WTC11 (cell line): ENCODE measurements around the gene C17orf107. TPM values are rescaled to one million over a fixed set of nuclear protein-coding genes. Genes with fewer than 3 reads are reported as not detected.

Experiments
- ESRRA ChIP-seq: sonication (generic); formaldehyde crosslinking; IDR thresholded peaks from 2 replicates; pipeline ENCODE4 v1.8.1; 2022; ENCODE audit warnings: mild to moderate bottlenecking, missing genetic modification reagents, borderline replicate concordance
- NR2C2 ChIP-seq: sonication (generic); formaldehyde crosslinking; IDR thresholded peaks from 2 replicates; pipeline ENCODE4 v1.8.0; 2022; ENCODE audit warnings: mild to moderate bottlenecking, missing genetic modification reagents
- OVOL2 ChIP-seq: fragments of 250-450 bp; sonication (Bioruptor Pico); IDR thresholded peaks from 2 replicates; pipeline ENCODE4 v1.9.0; 2021; ENCODE audit warnings: mild to moderate bottlenecking, borderline replicate concordance
- SMAD4 ChIP-seq: sonication (generic); formaldehyde crosslinking; IDR thresholded peaks from 2 replicates; pipeline ENCODE4 v1.8.0; 2022; ENCODE audit warnings: mild to moderate bottlenecking, missing genetic modification reagents
- TEAD1 ChIP-seq: sonication (generic); formaldehyde crosslinking; IDR thresholded peaks from 2 replicates; pipeline ENCODE4 v1.8.0; 2022; ENCODE audit warnings: mild to moderate bottlenecking, missing genetic modification reagents
- ZNF121 ChIP-seq: sonication (generic); formaldehyde crosslinking; IDR thresholded peaks from 2 replicates; pipeline ENCODE4 v1.8.0; 2023; ENCODE audit warnings: missing genetic modification reagents
- ZNF232 ChIP-seq: sonication (generic); formaldehyde crosslinking; IDR thresholded peaks from 2 replicates; pipeline ENCODE4 v1.8.0; 2022; ENCODE audit warnings: mild to moderate bottlenecking, missing genetic modification reagents
- total RNA-seq: library from RNA; stranded (reverse); gene quantifications from 3 replicates; pipeline ENCODE4 v1.2.3, GENCODE V29; 2021
- TF ChIP-seq, protein P1 (sequence below): sonication (generic); formaldehyde crosslinking; IDR thresholded peaks from 2 replicates; pipeline ENCODE4 v1.8.1; 2023; ENCODE audit warnings: mild to moderate bottlenecking, missing genetic modification reagents, borderline replicate concordance
- TF ChIP-seq, protein P2 (sequence below): sonication (generic); formaldehyde crosslinking; IDR thresholded peaks from 2 replicates; pipeline ENCODE4 v1.8.0; 2023; ENCODE audit warnings: mild to moderate bottlenecking, missing genetic modification reagents
- TF ChIP-seq, protein P3 (sequence below): sonication (generic); formaldehyde crosslinking; IDR thresholded peaks from 2 replicates; pipeline ENCODE4 v1.8.0; 2023; ENCODE audit warnings: missing genetic modification reagents, mild to moderate bottlenecking, borderline replicate concordance
- TF ChIP-seq, protein P4 (sequence below): sonication (generic); formaldehyde crosslinking; IDR thresholded peaks from 2 replicates; pipeline ENCODE4 v1.8.1; 2023; ENCODE audit warnings: mild to moderate bottlenecking, missing genetic modification reagents, moderate library complexity
- TF ChIP-seq, protein P5 (sequence below): sonication (generic); formaldehyde crosslinking; IDR thresholded peaks from 2 replicates; pipeline ENCODE4 v1.8.1; 2023; ENCODE audit warnings: mild to moderate bottlenecking, missing genetic modification reagents
- TF ChIP-seq, protein P6 (sequence below): fragments of 250-450 bp; sonication (Bioruptor Pico); IDR thresholded peaks from 2 replicates; pipeline ENCODE4 v1.8.0; 2021; ENCODE audit warnings: mild to moderate bottlenecking
- TF ChIP-seq, protein P7 (sequence below): sonication (generic); formaldehyde crosslinking; IDR thresholded peaks from 2 replicates; pipeline ENCODE4 v1.8.1; 2022; ENCODE audit warnings: mild to moderate bottlenecking, moderate library complexity, missing genetic modification reagents
- TF ChIP-seq, protein P8 (sequence below): sonication (generic); formaldehyde crosslinking; IDR thresholded peaks from 2 replicates; pipeline ENCODE4 v1.8.1; 2022; ENCODE audit warnings: mild to moderate bottlenecking, missing genetic modification reagents, moderate library complexity, borderline replicate concordance
- TF ChIP-seq, protein P9 (sequence below): sonication (generic); formaldehyde crosslinking; IDR thresholded peaks from 2 replicates; pipeline ENCODE4 v1.8.0; 2022; ENCODE audit warnings: mild to moderate bottlenecking, missing genetic modification reagents
- TF ChIP-seq, protein P10 (sequence below): sonication (generic); formaldehyde crosslinking; IDR thresholded peaks from 2 replicates; pipeline ENCODE4 v1.8.1; 2022; ENCODE audit warnings: low read depth, mild to moderate bottlenecking, moderate library complexity, missing genetic modification reagents, borderline replicate concordance

Gene C17orf107
- total RNA-seq, 1 experiment from 2014 or later = 8.7 TPM

DNA sequence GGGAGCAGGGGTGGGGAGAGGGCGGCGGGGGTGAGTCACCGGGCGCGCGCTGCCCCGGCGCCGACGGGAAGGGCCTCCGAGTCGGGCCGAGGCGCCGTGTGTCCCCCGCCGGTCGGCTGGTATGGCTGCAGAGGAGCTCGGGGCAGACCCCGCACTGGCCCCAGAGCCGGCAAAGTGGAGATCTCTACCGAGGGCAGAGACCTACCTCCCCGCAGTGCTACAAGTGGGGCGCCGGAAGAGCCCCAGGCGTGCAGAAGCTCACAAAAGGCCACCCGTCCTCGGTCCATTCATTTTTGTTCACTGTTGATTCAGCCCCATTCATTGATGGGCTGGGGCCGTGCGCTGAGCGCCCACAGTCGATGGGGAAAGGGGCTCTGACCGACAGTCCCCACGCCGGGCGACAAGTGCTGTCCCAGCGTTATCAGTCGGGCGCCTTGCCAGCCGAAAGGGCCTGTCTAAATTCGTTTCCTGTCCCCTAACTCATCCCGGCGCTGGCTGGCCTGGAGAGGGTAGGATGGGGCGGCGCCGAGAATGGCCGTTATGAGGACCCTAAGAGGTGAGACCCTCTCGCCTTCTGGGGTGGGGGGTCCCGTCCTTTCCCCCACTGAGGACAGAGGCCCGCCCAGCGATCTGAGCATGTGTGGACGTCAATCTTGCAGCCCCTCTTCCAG lies 50.9 kb downstream of the C17orf107 start (continued):
- TF ChIP-seq, protein P1, sequence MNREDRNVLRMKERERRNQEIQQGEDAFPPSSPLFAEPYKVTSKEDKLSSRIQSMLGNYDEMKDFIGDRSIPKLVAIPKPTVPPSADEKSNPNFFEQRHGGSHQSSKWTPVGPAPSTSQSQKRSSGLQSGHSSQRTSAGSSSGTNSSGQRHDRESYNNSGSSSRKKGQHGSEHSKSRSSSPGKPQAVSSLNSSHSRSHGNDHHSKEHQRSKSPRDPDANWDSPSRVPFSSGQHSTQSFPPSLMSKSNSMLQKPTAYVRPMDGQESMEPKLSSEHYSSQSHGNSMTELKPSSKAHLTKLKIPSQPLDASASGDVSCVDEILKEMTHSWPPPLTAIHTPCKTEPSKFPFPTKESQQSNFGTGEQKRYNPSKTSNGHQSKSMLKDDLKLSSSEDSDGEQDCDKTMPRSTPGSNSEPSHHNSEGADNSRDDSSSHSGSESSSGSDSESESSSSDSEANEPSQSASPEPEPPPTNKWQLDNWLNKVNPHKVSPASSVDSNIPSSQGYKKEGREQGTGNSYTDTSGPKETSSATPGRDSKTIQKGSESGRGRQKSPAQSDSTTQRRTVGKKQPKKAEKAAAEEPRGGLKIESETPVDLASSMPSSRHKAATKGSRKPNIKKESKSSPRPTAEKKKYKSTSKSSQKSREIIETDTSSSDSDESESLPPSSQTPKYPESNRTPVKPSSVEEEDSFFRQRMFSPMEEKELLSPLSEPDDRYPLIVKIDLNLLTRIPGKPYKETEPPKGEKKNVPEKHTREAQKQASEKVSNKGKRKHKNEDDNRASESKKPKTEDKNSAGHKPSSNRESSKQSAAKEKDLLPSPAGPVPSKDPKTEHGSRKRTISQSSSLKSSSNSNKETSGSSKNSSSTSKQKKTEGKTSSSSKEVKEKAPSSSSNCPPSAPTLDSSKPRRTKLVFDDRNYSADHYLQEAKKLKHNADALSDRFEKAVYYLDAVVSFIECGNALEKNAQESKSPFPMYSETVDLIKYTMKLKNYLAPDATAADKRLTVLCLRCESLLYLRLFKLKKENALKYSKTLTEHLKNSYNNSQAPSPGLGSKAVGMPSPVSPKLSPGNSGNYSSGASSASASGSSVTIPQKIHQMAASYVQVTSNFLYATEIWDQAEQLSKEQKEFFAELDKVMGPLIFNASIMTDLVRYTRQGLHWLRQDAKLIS (CRISPR knock-in tag) = no peak
- TF ChIP-seq, protein P2, sequence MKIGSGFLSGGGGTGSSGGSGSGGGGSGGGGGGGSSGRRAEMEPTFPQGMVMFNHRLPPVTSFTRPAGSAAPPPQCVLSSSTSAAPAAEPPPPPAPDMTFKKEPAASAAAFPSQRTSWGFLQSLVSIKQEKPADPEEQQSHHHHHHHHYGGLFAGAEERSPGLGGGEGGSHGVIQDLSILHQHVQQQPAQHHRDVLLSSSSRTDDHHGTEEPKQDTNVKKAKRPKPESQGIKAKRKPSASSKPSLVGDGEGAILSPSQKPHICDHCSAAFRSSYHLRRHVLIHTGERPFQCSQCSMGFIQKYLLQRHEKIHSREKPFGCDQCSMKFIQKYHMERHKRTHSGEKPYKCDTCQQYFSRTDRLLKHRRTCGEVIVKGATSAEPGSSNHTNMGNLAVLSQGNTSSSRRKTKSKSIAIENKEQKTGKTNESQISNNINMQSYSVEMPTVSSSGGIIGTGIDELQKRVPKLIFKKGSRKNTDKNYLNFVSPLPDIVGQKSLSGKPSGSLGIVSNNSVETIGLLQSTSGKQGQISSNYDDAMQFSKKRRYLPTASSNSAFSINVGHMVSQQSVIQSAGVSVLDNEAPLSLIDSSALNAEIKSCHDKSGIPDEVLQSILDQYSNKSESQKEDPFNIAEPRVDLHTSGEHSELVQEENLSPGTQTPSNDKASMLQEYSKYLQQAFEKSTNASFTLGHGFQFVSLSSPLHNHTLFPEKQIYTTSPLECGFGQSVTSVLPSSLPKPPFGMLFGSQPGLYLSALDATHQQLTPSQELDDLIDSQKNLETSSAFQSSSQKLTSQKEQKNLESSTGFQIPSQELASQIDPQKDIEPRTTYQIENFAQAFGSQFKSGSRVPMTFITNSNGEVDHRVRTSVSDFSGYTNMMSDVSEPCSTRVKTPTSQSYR = 0 out of 2 replicates have a peak, but pooled peaks have one; percentile 9
- TF ChIP-seq ESRRA (CRISPR knock-in tag) (no peak), OVOL2 (CRISPR knock-in tag) (no peak), SMAD4 (CRISPR knock-in tag) (no peak), ZNF232 (no peak), NR2C2 (CRISPR knock-in tag) (no peak), ZNF121 (CRISPR knock-in tag) (no peak), TEAD1 (0 out of 2 replicates have a peak, but pooled peaks have one; percentile 19)
- TF ChIP-seq, protein P3, sequence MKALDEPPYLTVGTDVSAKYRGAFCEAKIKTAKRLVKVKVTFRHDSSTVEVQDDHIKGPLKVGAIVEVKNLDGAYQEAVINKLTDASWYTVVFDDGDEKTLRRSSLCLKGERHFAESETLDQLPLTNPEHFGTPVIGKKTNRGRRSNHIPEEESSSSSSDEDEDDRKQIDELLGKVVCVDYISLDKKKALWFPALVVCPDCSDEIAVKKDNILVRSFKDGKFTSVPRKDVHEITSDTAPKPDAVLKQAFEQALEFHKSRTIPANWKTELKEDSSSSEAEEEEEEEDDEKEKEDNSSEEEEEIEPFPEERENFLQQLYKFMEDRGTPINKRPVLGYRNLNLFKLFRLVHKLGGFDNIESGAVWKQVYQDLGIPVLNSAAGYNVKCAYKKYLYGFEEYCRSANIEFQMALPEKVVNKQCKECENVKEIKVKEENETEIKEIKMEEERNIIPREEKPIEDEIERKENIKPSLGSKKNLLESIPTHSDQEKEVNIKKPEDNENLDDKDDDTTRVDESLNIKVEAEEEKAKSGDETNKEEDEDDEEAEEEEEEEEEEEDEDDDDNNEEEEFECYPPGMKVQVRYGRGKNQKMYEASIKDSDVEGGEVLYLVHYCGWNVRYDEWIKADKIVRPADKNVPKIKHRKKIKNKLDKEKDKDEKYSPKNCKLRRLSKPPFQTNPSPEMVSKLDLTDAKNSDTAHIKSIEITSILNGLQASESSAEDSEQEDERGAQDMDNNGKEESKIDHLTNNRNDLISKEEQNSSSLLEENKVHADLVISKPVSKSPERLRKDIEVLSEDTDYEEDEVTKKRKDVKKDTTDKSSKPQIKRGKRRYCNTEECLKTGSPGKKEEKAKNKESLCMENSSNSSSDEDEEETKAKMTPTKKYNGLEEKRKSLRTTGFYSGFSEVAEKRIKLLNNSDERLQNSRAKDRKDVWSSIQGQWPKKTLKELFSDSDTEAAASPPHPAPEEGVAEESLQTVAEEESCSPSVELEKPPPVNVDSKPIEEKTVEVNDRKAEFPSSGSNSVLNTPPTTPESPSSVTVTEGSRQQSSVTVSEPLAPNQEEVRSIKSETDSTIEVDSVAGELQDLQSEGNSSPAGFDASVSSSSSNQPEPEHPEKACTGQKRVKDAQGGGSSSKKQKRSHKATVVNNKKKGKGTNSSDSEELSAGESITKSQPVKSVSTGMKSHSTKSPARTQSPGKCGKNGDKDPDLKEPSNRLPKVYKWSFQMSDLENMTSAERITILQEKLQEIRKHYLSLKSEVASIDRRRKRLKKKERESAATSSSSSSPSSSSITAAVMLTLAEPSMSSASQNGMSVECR (CRISPR knock-in tag) = 0 out of 2 replicates have a peak, but pooled peaks have one; percentile 17
- TF ChIP-seq, protein P4, sequence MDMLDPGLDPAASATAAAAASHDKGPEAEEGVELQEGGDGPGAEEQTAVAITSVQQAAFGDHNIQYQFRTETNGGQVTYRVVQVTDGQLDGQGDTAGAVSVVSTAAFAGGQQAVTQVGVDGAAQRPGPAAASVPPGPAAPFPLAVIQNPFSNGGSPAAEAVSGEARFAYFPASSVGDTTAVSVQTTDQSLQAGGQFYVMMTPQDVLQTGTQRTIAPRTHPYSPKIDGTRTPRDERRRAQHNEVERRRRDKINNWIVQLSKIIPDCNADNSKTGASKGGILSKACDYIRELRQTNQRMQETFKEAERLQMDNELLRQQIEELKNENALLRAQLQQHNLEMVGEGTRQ (CRISPR knock-in tag) = no peak
- TF ChIP-seq, protein P5, sequence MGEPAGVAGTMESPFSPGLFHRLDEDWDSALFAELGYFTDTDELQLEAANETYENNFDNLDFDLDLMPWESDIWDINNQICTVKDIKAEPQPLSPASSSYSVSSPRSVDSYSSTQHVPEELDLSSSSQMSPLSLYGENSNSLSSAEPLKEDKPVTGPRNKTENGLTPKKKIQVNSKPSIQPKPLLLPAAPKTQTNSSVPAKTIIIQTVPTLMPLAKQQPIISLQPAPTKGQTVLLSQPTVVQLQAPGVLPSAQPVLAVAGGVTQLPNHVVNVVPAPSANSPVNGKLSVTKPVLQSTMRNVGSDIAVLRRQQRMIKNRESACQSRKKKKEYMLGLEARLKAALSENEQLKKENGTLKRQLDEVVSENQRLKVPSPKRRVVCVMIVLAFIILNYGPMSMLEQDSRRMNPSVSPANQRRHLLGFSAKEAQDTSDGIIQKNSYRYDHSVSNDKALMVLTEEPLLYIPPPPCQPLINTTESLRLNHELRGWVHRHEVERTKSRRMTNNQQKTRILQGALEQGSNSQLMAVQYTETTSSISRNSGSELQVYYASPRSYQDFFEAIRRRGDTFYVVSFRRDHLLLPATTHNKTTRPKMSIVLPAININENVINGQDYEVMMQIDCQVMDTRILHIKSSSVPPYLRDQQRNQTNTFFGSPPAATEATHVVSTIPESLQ (CRISPR knock-in tag) = no peak
- TF ChIP-seq, protein P6, sequence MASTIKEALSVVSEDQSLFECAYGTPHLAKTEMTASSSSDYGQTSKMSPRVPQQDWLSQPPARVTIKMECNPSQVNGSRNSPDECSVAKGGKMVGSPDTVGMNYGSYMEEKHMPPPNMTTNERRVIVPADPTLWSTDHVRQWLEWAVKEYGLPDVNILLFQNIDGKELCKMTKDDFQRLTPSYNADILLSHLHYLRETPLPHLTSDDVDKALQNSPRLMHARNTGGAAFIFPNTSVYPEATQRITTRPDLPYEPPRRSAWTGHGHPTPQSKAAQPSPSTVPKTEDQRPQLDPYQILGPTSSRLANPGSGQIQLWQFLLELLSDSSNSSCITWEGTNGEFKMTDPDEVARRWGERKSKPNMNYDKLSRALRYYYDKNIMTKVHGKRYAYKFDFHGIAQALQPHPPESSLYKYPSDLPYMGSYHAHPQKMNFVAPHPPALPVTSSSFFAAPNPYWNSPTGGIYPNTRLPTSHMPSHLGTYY = no peak
- TF ChIP-seq, protein P7, sequence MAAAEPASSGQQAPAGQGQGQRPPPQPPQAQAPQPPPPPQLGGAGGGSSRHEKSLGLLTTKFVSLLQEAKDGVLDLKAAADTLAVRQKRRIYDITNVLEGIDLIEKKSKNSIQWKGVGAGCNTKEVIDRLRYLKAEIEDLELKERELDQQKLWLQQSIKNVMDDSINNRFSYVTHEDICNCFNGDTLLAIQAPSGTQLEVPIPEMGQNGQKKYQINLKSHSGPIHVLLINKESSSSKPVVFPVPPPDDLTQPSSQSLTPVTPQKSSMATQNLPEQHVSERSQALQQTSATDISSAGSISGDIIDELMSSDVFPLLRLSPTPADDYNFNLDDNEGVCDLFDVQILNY (CRISPR knock-in tag) = no peak
- TF ChIP-seq, protein P8, sequence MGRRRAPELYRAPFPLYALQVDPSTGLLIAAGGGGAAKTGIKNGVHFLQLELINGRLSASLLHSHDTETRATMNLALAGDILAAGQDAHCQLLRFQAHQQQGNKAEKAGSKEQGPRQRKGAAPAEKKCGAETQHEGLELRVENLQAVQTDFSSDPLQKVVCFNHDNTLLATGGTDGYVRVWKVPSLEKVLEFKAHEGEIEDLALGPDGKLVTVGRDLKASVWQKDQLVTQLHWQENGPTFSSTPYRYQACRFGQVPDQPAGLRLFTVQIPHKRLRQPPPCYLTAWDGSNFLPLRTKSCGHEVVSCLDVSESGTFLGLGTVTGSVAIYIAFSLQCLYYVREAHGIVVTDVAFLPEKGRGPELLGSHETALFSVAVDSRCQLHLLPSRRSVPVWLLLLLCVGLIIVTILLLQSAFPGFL = no peak
- TF ChIP-seq, protein P9, sequence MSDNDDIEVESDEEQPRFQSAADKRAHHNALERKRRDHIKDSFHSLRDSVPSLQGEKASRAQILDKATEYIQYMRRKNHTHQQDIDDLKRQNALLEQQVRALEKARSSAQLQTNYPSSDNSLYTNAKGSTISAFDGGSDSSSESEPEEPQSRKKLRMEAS (CRISPR knock-in tag) = no peak
- TF ChIP-seq, protein P10, sequence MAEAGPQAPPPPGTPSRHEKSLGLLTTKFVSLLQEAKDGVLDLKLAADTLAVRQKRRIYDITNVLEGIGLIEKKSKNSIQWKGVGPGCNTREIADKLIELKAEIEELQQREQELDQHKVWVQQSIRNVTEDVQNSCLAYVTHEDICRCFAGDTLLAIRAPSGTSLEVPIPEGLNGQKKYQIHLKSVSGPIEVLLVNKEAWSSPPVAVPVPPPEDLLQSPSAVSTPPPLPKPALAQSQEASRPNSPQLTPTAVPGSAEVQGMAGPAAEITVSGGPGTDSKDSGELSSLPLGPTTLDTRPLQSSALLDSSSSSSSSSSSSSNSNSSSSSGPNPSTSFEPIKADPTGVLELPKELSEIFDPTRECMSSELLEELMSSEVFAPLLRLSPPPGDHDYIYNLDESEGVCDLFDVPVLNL (CRISPR knock-in tag) = no peak
- TF ChIP-seq, all 79 proteins: peak for 5
